A549 treated with dexamethasone at 1 μM for 4 hours (cell line): ENCODE measurements around the gene MYLIP. TPM values are rescaled to one million over a fixed set of nuclear protein-coding genes. Genes with fewer than 3 reads are reported as not detected.

ENCODE experiments used
- total RNA-seq: library from RNA; stranded (reverse); fragments of 200-300 nt; extraction: Qiagen RNA extraction; gene quantifications from 5 replicates; pipeline ENCODE4 v1.2.3, GENCODE V29; 2022

Gene MYLIP
- 1.9 to 2.7 TPM (median 2.4 TPM) in 5 replicates for total RNA-seq

GRCh38 chr6:16128759-16129622 lies at the start of gene MYLIP:
TSS of gene MYLIP (plus strand) at chr6:16129086. CDS start at chr6:16129323, 237 bp downstream.

Other genes starting within 250 kb of the MYLIP start
- gene GMPR, start 109.5 kb downstream of the MYLIP start, total RNA-seq = 3.5 to 5.4 TPM (median 4.4 TPM) in 5 replicates